ENCODE results near the gene PTH1R. TPM values are rescaled to one million over a fixed set of nuclear protein-coding genes. Genes with fewer than 3 reads are reported as not detected.

Gene PTH1R
- total RNA-seq, 8 experiments from 2014 or later = 0.46 to 7.8 (median 0.97) TPM; not detected in 2

DNA sequence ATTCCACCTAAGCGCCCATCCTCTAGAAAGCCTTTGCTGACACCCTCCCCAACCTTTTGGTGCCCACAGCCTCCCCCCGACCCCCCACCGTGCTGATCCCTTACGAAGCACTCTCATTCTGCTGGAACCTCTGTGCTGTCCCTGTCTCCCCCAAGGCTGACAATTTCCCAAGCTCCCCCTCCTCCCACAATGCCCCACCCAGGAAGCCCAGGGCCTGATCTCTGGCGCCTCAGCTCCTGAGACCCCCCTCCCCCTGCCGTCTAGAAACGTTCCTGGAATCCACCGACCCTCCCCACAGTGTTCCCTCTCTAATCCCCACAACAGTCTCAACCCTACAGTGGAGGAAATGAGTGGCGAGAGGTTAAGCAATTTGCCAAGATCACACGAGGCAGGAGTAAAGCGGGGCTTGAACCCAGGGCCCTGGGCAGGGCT is 32.6 kb upstream of the PTH1R start:
- H3K4me3 ChIP-seq = no peak overlapping the region

DNA sequence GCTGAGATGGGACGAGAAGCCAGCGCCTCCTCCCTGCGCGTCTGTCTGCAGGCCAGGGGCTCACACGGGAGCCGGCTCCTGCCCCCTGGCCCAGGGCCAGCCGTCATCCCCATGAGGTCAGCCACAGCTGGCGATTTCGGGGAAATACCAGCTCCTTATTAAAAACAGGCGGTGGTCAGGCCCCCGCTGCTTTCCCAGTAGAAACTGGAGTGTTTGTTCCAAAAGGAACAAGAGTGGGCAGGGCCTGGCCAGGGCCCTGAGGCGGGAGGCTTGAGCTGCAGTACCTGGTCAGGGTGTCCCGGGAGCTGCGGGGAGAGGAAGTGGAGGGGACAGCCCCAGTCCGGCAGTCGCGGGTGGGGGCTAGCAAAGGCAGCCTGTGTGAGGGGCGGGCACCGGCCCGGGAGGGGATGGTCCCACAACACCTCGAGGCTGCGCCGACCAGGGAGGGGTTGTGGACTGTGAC is 32.1 kb upstream of the PTH1R start:
- no peak overlapping the region for H3K4me3 ChIP-seq
- peaks cover 8 to 11% of the 10 kb centered on the region in 2 donors for H3K4me1 ChIP-seq (replicated peaks in 1 of 2)
- WGBS, 10 experiments = 80% methylated on average over 4 of the region's 23 CpGs; no CpG with 5 or more reads in 9 of the 10 experiments
- in situ Hi-C loops (cut with MboI; ENCODE audit: low pct_unique_long_range_greater_than_20kb in 2 of 9, low sequenced_read_pairs in 9 of 9, unreplicated experiment in 9 of 9) = loop anchor here in 1 of 9 experiments (25.0 kb wide), 1 partner anchor 108 kb away; no protein-coding TSS in a partner anchor
- peak in 7 of 8 experiments; percentile 31 to 72 (median 51) for ATAC-seq (replicated peaks in 6 of 8)
- H3K27ac ChIP-seq = no peak overlapping the region

More for the DNA sequence above, 32.6 kb upstream of the PTH1R start:
- in situ Hi-C loops (cut with MboI; ENCODE audit: low pct_unique_long_range_greater_than_20kb in 2 of 9, low sequenced_read_pairs in 9 of 9, unreplicated experiment in 9 of 9) = loop anchor here in 1 of 9 experiments (25.0 kb wide), 1 partner anchor 108 kb away; no protein-coding TSS in a partner anchor
- WGBS, 10 experiments = 67 to 100% methylated on average over 1 to 3 of the region's 11 CpGs; no CpG with 5 or more reads in 8 of the 10 experiments
- Histone ChIP-seq H3K4me1 (replicated peaks in 1 of 2) (peaks cover 8 to 11% of the 10 kb centered on the region in 2 donors), H3K27ac (no peak overlapping the region)
- no peak for ATAC-seq (replicated peaks in 6 of 8)

- Histone ChIP-seq H3K27ac (no peak overlapping the region), H3K4me3 (no peak overlapping the region), H3K4me1 (replicated peaks in 1 of 2) (peaks cover 8 to 11% of the 10 kb centered on the region in 2 donors)
- ATAC-seq (replicated peaks in 6 of 8) = peak; percentile 45 to 95 (median 85)
- in situ Hi-C loops (cut with MboI; ENCODE audit: low pct_unique_long_range_greater_than_20kb in 2 of 9, low sequenced_read_pairs in 9 of 9, unreplicated experiment in 9 of 9) = loop anchor here in 1 of 9 experiments (25.0 kb wide), 1 partner anchor 109 kb away; no protein-coding TSS in a partner anchor
- 40 to 93% (median 67%) methylated on average over 1 to 7 of the region's 53 CpGs; no CpG with 5 or more reads in 7 of the 10 experiments for WGBS, 10 experiments
Observed at GRCh38 chr3:46845860-46846623, 31.5 kb upstream of the PTH1R start.

GRCh38 chr3:46846624-46847542 is 30.6 kb upstream of the PTH1R start:
- no peak for ATAC-seq (replicated peaks in 6 of 8)
- Histone ChIP-seq H3K4me3 (no peak overlapping the region), H3K27ac (no peak overlapping the region), H3K4me1 (replicated peaks in 1 of 2) (peaks cover 8 to 11% of the 10 kb centered on the region in 2 donors)
- WGBS, 10 experiments = 60% methylated on average over 1 of the region's 9 CpGs; no CpG with 5 or more reads in 9 of the 10 experiments
- in situ Hi-C loops (cut with MboI; ENCODE audit: low pct_unique_long_range_greater_than_20kb in 2 of 9, low sequenced_read_pairs in 9 of 9, unreplicated experiment in 9 of 9) = loop anchor here in 1 of 9 experiments (25.0 kb wide), 1 partner anchor 110 kb away; no protein-coding TSS in a partner anchor

DNA sequence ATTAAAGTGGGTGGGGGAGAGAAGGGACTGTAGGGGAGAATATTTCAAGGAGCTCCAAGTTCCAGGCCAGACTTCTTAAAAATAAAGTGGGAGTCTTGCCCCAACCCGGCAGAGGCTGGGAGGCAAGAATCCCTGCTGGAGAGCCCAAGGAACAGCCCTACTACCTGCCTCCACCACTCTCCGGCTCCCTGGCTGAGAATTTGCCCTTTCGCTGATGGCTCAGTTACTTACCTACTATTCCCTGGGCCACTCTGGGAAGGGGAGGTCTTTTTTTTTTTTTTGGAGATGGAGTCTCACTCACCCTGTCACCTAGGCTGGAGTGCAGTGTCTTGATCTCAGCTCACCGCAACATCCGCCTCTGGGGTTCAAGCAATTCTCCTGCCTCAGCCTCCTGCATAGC is 29.8 kb upstream of the PTH1R start:
- 17 to 100% (median 68%) methylated on average over 1 to 5 of the region's 5 CpGs; no CpG with 5 or more reads in 4 of the 10 experiments for WGBS, 10 experiments
- H3K27ac ChIP-seq = no peak overlapping the region
- in situ Hi-C loops (cut with MboI; ENCODE audit: low pct_unique_long_range_greater_than_20kb in 2 of 9, low sequenced_read_pairs in 9 of 9, unreplicated experiment in 9 of 9) = loop anchor here in 1 of 9 experiments (25.0 kb wide), 1 partner anchor 110 kb away; no protein-coding TSS in a partner anchor
- H3K4me1 ChIP-seq (replicated peaks in 1 of 2) = peaks cover 8 to 11% of the 10 kb centered on the region in 2 donors
- no peak overlapping the region for H3K4me3 ChIP-seq
- ATAC-seq (replicated peaks in 6 of 8) = no peak

- ATAC-seq (replicated peaks in 6 of 8) = no peak
- Histone ChIP-seq H3K27ac (no peak overlapping the region), H3K4me3 (no peak overlapping the region), H3K4me1 (replicated peaks in 1 of 2) (peaks cover 8 to 11% of the 10 kb centered on the region in 2 donors)
- WGBS, 10 experiments = 20 to 100% (median 66%) methylated on average over 1 to 7 of the region's 12 CpGs; no CpG with 5 or more reads in 3 of the 10 experiments
- in situ Hi-C loops (cut with MboI; ENCODE audit: low pct_unique_long_range_greater_than_20kb in 2 of 9, low sequenced_read_pairs in 9 of 9, unreplicated experiment in 9 of 9) = loop anchor here in 1 of 9 experiments (25.0 kb wide), 1 partner anchor 111 kb away; no protein-coding TSS in a partner anchor
Observed at GRCh38 chr3:46848271-46849044, 29.1 kb upstream of the PTH1R start.

DNA sequence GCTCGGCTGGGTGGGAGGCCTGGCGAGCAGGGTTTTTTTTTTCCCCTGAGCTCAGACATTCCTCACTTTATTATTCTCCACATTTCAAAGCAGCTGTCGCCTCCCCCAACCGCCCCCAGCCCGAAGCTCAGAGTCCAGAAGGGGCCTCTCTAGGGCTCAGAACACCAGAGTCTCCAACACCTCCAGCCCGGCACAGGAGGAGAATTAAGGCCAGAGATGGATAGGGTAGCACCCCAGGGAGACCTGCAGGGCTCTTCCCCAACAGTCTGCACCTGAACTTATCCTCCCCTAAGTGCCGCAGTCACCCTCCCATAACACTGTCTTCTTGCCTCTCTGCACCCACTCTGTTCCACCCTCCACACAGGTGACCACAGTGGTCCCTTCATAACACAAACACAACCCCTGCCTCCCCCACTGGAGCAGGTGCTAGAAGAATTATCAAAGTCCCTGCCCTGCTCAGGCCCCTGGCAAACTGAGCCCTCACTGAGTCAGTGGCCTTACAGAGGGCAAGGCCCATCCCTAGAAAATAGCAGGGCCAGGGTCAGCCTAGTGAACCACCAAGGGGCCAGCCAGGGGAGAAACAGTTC is 28.4 kb upstream of the PTH1R start:
- 13 to 70% (median 37%) methylated on average over 3 to 4 of the region's 7 CpGs; no CpG with 5 or more reads in 6 of the 10 experiments for WGBS, 10 experiments
- peak in 5 of 8 experiments; percentile 30 to 59 (median 53) for ATAC-seq (replicated peaks in 6 of 8)
- in situ Hi-C loops (cut with MboI; ENCODE audit: low pct_unique_long_range_greater_than_20kb in 2 of 9, low sequenced_read_pairs in 9 of 9, unreplicated experiment in 9 of 9) = loop anchor here in 1 of 9 experiments (25.0 kb wide), 1 partner anchor 112 kb away; no protein-coding TSS in a partner anchor
- Histone ChIP-seq H3K4me1 (replicated peaks in 1 of 2) (peaks cover 8 to 11% of the 10 kb centered on the region in 2 donors), H3K4me3 (no peak overlapping the region), H3K27ac (no peak overlapping the region)

DNA sequence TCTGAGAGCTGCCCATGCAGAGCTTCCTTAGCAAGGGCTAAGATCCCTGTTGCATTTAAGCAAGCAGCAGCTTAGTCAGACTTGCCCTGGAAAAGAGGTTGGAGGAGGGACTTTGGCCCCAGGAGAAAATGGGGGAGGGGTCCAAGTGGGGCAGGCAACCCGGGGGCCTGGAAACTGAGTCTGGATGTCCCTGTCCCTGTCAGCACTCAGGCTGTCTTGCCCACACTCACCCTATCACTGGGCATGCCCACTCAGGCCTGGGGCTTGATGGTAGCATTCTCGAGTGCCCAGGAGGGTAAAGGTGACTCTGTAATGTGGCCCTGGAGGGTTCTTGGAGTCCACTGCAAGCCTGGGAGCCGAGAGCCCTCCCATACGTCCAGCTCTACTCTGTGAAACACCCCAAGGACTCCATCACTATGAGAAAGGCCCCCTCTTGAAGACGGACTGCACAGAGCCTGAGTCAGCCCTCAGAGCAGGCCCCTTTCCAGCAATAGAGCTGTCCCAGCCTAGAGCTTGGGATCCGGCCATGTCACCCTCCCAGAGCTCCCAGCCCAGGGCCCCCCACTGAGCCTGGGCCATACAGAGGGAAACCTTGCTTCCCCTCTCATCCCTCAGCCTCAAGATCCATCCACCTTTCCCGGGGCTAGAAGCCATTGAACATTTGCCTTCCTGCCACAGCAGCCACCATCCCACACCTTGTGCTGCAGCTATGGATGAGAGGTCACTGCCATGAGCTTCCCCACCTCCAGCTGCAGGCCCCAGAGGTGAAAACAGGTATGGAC is 27.6 kb upstream of the PTH1R start:
- Histone ChIP-seq H3K4me1 (replicated peaks in 1 of 2) (peaks cover 8 to 11% of the 10 kb centered on the region in 2 donors), H3K4me3 (no peak overlapping the region), H3K27ac (no peak overlapping the region)
- in situ Hi-C loops (cut with MboI; ENCODE audit: low pct_unique_long_range_greater_than_20kb in 2 of 9, low sequenced_read_pairs in 9 of 9, unreplicated experiment in 9 of 9) = loop anchor here in 1 of 9 experiments (25.0 kb wide), 1 partner anchor 113 kb away; no protein-coding TSS in a partner anchor
- no peak for ATAC-seq (replicated peaks in 6 of 8)
- 60% methylated on average over 1 of the region's 7 CpGs; no CpG with 5 or more reads in 8 of the 10 experiments for WGBS, 10 experiments

- in situ Hi-C loops (cut with MboI; ENCODE audit: low pct_unique_long_range_greater_than_20kb in 2 of 9, low sequenced_read_pairs in 9 of 9, unreplicated experiment in 9 of 9) = no loop called here
- no peak for ATAC-seq (replicated peaks in 6 of 8)
- Histone ChIP-seq H3K27ac (no peak overlapping the region), H3K4me1 (replicated peaks in 1 of 2) (peaks cover 8 to 9% of the 10 kb centered on the region in 2 donors), H3K4me3 (no peak overlapping the region)
- whole genome bisulfite sequencing, 10 experiments = no CpG with 5 or more reads among the region's 1 CpG
Observed at GRCh38 chr3:46850468-46850779, 27.1 kb upstream of the PTH1R start.

GRCh38 chr3:46851364-46852333 is 25.9 kb upstream of the PTH1R start:
- Histone ChIP-seq H3K4me3 (no peak overlapping the region), H3K4me1 (replicated peaks in 1 of 2) (peaks cover 8 to 9% of the 10 kb centered on the region in 2 donors), H3K27ac (no peak overlapping the region)
- in situ Hi-C loops (cut with MboI; ENCODE audit: low pct_unique_long_range_greater_than_20kb in 2 of 9, low sequenced_read_pairs in 9 of 9, unreplicated experiment in 9 of 9) = no loop called here
- WGBS, 10 experiments = 20 to 100% (median 78%) methylated on average over 1 to 3 of the region's 13 CpGs; no CpG with 5 or more reads in 3 of the 10 experiments
- no peak for ATAC-seq (replicated peaks in 6 of 8)
